ENCODE results near the gene PRPF6.

DNA sequence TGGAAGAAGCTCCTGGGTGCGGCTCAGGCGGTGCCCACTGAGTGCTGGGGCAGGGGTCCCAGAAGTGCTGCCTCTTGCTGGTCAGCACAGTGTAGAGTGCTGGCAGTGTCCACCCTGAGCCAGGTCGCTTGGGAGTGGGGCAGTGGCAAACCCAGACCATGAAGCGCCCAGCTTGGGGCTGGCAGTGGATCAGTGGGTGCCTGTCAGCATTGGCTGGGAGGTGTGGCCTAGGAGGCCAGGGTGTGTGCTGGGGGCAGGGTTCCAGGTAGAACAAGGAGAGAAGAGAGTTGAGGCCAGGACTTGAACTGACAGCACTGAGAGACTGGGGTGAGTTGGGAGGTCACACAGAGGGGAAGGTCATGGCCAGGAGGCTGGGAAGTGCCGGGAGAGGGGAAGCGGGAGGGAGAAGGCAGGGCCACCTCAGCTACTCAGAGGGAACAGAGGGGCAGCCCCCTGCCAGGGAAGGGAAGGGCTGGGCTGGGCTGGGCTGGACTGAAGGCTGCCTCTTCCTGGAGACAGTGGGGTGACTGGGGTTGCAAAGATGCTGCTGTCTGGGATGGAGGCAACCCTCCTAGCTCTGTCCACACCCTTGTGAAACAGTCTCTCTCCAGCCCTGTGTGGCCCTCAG lies 86.2 kb downstream of the PRPF6 start:
- TF ChIP-seq EZH2 (IDR thresholded peaks at IDR 0.05; ENCODE audit: insufficient read depth, low read length), result no peak
- TF ChIP-seq, protein P1, sequence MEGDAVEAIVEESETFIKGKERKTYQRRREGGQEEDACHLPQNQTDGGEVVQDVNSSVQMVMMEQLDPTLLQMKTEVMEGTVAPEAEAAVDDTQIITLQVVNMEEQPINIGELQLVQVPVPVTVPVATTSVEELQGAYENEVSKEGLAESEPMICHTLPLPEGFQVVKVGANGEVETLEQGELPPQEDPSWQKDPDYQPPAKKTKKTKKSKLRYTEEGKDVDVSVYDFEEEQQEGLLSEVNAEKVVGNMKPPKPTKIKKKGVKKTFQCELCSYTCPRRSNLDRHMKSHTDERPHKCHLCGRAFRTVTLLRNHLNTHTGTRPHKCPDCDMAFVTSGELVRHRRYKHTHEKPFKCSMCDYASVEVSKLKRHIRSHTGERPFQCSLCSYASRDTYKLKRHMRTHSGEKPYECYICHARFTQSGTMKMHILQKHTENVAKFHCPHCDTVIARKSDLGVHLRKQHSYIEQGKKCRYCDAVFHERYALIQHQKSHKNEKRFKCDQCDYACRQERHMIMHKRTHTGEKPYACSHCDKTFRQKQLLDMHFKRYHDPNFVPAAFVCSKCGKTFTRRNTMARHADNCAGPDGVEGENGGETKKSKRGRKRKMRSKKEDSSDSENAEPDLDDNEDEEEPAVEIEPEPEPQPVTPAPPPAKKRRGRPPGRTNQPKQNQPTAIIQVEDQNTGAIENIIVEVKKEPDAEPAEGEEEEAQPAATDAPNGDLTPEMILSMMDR (IDR thresholded peaks at IDR 0.05; ENCODE audit: insufficient read depth, low read depth, low read length), result no peak
